Neural cell (in vitro differentiated cells): ENCODE data around the gene SLF2.

Experiments used
- CTCF ChIP-seq: fragments of 450-650 bp; IDR thresholded peaks from 2 replicates; pipeline ENCODE4 v1.5.1; 2014; ENCODE audit warnings: antibody characterized with exemption, mild to moderate bottlenecking, moderate library complexity; ENCODE audit not compliant: poor library complexity, severe bottlenecking
- EP300 ChIP-seq: fragments of 450-650 bp; conservative IDR thresholded peaks from 2 replicates; pipeline ENCODE4 v1.6.1; 2014; ENCODE audit warnings: antibody characterized with exemption, mild to moderate bottlenecking, moderate library complexity; ENCODE audit not compliant: poor library complexity, severe bottlenecking
- POLR2AphosphoS5 ChIP-seq: IDR thresholded peaks from 2 replicates; pipeline ENCODE4 v1.6.1; 2012
- REST ChIP-seq: IDR thresholded peaks from 2 replicates; pipeline ENCODE4 v1.6.1; 2012; ENCODE audit warnings: borderline replicate concordance

GRCh38 chr10:101014230-101014884 is 101.6 kb downstream of the SLF2 start:
- TF ChIP-seq CTCF: peak; percentile 72
- no peak for TF ChIP-seq REST
- no peak for TF ChIP-seq POLR2AphosphoS5
- no peak for TF ChIP-seq EP300
